ENCODE measurements around the gene RAPGEF1.
"Not testable (repeated sequence)": the region's sequence is repeated elsewhere in the genome, so short reads cannot be mapped to it uniquely, and the experiment has no call there.

The RAPGEF1 gene, protein sequence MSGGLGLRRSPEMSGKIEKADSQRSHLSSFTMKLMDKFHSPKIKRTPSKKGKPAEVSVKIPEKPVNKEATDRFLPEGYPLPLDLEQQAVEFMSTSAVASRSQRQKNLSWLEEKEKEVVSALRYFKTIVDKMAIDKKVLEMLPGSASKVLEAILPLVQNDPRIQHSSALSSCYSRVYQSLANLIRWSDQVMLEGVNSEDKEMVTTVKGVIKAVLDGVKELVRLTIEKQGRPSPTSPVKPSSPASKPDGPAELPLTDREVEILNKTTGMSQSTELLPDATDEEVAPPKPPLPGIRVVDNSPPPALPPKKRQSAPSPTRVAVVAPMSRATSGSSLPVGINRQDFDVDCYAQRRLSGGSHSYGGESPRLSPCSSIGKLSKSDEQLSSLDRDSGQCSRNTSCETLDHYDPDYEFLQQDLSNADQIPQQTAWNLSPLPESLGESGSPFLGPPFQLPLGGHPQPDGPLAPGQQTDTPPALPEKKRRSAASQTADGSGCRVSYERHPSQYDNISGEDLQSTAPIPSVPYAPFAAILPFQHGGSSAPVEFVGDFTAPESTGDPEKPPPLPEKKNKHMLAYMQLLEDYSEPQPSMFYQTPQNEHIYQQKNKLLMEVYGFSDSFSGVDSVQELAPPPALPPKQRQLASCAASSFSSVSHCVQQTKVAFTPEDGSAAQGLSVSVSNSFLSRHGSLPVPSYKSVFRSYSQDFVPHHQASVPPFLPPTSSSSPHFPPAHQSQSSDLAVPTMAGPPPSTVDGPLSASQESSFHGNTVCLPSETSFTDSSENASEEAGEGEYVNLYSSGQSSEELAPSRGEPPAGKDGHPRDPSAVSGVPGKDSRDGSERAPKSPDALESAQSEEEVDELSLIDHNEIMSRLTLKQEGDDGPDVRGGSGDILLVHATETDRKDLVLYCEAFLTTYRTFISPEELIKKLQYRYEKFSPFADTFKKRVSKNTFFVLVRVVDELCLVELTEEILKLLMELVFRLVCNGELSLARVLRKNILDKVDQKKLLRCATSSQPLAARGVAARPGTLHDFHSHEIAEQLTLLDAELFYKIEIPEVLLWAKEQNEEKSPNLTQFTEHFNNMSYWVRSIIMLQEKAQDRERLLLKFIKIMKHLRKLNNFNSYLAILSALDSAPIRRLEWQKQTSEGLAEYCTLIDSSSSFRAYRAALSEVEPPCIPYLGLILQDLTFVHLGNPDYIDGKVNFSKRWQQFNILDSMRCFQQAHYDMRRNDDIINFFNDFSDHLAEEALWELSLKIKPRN (N-terminal part only)

DNA sequence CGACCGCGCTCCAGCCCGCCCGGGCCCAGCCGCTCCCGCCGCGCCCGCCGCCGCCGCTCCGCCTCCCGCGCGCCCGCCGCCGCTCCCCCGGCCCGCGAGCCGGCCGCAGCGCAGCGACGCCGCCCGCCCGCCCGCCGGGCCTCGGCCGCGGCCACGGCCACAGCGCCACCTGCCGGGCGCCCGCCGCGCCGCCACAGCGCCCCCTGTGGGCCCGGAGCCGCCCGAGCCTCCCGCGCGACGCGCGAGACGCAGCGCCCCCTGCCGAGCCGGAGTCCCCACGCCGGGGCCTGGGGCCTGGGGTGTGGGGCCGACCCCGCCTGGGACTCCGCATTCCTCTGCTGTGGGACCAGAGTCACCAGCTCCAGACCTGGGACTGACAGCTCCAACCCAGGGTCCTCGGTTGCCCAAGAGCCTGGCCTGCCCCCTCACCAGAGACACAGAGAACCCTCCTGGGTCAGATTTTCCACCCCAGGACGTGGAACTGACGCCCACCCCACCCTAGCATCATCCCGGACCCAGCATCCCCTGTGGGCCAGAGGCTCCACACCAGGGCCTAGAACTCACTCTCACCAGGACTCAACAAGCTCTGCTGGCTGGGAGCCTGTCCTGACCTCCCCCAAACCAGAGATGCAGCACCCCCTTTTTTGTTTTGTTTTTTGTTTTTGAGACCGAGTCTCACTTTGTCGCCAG is at the start of gene RAPGEF1:
Gene RAPGEF1 (minus strand): TSS at position 118 of the 690 bp plus-strand sequence. CDS start 246 bp downstream, outside the sequence.
- peak; percentile 33 for DNase-seq

DNA sequence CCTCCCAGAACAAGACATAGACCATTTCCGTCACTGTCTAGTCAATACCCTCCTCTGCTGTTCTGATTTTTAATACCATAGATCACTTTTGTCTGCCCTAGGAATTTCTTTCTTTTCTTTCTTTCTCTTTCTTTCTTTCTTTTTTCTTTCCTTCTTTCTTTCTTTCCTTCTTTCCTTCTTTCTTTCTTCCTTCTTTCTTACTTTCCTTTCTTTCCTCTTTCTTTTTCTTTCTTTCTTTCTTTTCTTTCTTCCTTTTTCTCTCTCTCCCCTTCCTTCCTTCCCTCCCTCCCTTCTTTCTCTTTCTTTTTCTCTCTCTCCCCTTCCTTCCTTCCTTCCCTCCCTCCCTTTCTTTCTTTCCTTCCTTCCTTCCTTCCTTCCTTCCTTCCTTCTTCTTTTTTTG is 49.0 kb upstream of the RAPGEF1 start:
- no peak for DNase-seq

DNA sequence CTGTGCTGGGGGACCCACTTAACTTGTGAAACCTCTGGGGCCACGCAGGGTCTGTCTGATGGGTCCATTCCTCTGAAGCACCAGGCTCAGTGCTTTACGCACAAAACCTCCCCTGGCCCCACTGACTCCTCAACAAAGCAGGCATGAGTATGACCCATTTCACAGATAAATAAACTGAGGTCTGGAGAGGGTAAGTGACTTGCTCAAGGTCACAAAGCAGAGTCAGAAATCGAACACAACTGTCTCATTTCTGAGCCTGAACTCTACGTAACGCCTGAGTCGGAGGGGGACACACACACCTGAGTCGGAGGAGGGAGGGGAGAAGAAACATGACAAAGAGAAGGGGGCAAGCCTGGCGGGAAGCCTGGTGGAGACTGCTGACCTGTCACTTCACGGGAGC is 48.0 kb upstream of the RAPGEF1 start:
- no peak for DNase-seq

DNA sequence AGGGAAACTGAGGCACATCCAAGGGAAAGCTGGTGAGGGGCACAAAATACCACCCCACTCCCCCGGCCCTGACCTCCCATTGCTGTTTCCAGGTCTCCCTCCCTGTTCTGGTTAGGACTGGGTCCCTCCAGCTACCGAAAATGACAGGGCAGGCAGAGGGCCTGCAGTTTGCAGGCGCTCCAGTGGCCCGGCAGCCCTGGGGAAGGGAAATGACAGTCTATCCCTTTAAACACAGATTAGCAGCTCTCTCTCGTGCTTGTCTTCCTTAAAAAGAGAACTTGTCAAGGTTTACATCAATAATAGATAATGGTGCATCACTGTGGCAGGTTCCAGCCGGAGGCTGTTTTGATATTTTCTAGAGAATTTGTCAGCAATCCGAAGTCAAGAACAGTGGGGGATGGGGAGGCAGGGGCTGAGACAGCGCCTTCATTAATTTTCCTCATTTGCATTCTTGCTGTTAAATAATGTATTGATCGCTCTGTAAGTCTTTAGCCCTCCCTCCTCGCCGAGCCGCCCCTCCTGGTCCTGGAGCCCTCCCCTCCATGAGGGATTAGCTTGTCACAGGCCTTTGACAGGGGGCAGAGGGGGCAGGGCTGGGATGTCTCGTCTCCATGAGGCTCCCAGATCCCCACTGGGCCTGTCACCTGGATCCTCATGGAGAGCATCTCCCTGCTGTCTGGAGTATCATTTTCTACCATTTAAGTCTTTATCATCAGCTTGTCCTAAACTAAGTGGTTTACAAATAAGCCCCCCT is 45.0 kb upstream of the RAPGEF1 start:
- no peak for DNase-seq

DNA sequence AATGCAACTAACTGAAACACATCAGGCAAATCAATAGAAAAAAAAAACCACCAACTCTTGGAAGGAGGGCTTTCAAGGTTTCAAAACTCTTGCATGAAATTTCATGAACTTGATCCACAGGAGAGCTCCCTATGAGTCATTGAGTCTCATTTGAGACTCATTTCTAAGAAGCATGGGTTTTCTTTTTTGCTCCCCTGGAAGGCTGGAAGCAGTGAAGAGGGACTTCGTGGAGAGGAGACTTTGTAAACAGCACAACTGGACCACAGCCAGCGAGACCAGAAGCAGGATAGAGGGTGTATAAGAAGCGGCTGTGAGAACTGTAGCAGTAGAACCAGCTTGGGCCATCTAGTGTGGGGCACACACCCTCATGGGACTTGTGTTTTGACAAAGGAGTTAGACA is 41.2 kb upstream of the RAPGEF1 start:
- DNase-seq: no peak

DNA sequence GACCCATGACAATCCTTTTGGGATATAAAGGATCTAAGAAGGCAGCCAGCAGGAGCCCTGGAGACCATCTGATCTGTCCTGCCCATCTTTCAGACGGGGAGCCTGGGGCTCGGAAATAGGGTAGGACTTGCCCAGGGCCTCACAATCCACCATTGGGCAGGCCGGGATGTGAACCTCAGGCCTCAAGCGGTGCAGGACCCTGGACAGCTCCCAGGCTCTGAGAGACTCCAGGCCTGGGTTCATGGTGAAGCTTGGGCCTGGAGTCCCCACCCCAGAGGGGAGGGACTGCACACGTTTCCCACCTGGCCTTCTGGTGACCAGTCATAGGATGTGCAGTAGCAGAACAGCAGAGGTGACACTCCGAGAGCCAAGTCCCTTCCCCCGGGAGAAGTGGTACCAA is 36.6 kb upstream of the RAPGEF1 start:
- DNase-seq: no peak

DNA sequence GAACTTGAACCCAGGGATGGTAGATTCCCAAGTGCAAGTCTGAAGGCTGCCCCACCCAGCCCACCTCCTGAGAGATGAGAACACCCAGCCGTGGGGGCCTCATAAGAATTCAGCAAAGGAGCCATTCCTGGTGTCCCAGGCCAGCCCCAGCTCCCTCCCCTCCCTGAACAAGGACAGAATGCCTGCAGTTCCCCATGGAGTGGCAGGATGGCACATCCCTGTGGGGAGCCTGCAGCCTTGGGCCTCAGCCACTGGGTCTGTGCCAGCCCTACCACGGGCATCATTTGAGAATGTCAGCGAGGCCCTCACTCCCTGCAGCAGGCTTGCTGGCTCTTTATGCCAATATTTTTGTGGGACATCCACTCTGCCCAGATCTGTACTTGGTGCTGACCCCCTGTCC is 36.2 kb upstream of the RAPGEF1 start:
- no peak for DNase-seq

DNA sequence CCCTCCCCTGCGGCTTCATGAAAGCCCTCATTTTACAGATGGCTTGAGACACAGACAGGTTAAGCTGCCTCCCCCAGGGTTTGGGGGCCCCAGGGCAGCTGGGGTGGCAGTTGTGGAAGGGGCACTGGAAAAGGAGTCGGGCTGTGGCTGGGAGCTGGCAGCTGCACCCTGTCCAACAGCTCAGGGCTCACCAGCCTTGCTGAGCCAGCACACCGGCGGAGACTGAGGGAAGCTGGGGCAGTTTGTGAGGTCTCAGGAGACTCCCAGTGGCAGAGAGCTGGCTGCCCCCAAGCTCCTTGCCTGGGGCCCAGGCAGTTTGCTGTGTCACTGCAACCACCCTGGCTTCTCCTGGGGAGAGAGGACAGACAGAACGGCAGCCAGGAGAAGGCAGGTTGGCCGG is 34.8 kb upstream of the RAPGEF1 start:
- DNase-seq: no peak

DNA sequence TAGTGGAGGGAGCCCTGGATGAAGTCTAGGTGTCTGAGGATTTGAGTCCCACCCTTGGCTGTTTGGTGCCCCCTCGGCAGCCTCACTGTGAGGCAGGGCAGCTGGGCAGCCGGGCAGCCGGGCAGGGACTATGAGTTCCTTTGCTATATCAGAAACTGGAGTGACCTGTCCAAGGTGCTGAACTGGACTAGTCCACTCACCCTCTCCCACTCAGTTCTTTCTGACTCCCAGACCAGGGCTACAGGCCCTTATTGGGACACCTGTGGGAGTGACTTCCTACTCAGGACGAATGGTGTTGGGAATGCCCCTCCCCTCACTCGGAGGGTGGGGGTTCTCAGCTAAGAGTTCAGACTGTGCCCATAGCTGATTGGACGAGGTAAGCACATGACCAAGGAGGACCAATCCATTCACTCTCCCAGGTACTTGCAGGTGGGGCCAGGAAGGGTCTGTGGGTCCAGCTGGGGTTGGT is 34.1 kb upstream of the RAPGEF1 start:
- peak; percentile 89 for DNase-seq

DNA sequence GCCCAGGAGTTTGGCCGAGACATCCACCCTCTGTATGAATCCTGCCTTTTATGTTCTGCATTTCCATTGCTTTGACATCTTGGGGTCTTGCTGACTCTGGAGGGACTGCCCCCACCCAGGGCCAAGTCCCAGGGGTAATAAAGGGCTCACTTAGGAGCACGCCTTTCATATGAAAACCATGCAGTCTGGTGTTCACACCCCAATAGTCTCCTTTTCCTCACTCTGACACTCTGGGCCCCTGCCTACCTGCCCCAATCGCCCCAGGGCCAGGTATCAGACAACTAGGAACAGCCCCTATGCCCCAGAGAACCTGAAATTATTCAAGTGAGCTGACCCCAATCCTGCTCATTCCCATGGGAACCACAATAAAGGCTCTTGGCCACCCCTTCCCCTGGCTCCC is 33.1 kb upstream of the RAPGEF1 start:
- DNase-seq: no peak

DNA sequence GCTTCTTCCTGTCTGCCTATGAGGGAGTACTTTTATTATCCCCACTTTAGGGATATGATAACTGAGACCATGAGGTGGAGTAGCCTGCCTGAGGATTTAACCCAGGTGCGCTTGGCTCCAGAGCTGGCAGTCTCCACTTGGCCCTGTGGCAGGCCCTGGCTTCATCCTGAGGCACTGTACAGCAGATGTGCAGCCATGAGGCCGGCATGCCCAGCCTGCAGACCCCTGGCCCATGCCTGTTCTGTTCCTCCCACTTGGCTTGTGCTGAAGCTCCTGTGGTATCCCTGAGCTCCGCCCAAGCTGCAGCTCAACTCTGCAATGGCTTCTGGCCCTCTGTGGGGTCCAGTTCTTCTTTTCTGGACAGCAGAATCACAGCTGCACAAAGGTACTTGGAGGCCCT is 31.8 kb upstream of the RAPGEF1 start:
- DNase-seq: no peak

DNA sequence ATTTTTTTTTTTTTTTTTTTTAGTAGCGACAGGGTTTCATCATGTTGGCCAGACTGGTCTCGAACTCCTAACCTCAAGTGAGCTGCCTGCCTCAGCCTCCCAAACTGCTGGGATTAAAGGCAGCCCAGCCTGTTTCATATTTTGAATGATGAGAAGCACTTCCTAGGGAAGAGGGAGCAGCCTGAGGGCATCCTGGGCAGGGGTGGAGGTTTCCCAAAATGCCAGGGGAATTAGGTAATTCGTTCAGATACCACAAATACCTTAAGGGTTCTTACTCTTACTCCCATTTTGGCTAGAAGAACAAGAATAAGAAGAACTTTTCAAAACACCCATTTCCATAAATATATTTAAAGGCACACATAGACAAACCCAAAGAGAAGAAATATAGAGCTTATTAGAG is 29.5 kb upstream of the RAPGEF1 start:
- DNase-seq: no peak

DNA sequence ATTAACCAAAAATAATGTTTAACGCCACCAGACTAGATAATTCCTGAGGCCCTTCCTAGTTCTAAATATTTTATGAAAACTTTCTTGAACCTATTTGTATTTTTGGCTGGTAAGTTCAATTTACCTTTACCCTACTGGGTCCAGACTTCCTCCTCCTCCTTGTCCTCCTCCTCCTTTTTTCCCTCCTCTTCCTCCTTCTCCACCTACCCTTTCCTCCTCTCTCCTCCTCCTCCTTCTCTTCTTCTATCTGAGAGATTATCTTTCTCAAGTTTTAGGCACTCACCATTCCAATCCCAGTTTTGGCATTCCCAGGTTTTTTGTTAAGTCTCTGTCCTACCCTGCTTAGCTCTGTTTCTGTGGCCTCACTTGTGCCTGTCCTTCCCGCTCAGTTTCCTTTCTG is 24.7 kb upstream of the RAPGEF1 start:
- no peak for DNase-seq

DNA sequence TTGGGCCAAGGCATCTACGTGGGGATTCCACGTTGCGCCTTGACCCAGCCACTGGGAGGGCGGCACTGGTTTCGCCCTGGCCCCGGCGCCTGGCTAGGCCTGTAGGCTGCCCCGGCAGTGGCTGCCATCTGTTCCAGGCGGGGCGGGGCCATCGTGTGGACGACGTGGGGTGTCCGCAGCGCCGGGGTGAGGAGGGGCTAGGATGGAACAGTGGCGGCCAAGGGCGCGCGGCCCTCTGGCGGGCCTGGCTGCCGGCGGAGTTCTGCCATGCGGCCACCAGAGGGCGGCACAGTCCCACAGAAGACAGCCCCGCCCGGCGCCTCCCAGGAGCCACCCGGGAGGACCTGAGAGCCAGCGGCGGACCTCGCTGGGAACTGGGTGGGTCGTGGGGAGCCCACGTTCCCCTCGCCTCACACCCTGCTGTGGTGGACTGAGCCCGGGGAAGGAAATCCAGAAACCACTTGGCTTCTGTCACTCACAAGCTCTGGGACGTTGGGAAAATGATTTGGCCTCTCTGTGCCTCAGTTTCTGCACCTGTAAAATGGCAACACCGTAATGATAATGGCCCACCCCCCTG is 22.6 kb upstream of the RAPGEF1 start:
- peak; percentile 74 for DNase-seq

DNA sequence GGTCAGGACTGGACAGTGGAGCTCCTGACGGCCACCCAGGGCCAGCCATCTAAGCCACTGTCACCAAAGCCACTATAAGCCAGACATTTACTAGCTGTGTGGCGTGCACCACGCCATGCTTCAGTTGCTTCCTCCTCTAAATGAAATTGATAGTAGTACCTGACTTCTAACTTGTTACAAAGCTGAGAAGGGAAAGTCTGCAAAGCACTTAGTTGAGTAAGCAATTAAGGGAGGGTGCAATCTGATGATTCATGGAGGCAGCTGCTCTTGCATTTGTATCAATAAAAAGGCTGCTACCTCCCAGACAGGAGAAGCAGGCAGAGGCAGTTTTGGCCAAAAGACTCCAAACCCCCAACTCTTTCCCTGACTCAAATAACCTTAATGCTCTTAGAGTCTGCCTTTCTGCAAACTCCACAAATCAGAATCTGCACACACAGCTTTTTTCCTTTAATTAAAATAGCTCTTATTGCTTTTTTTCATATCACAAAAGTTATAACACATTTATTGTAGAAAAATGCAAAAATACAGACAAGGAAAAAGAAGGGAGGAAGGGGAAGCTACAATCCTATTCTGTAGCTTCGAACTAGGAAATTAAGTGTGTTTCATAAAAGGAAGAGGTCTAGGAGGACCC is 19.3 kb upstream of the RAPGEF1 start:
- DNase-seq: peak; percentile 89

DNA sequence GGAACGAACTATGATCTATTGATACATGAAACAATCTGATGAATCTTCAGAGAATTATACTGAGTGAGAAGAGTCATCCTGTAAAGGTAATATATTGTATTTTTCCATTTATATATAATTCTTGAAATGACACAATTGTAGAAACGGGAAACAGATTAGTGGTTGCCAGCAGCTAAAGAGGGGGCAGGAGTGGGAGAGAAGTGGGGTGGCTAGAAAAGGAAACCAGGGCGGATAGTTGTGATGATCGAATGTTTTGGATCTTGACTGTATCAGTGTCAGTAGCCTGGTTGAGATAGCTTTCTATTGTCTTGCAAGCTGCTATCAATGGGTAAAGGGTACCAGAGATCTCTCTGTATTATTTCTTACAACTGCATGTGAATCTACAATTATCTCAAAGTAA is 17.7 kb upstream of the RAPGEF1 start:
- no peak for DNase-seq

DNA sequence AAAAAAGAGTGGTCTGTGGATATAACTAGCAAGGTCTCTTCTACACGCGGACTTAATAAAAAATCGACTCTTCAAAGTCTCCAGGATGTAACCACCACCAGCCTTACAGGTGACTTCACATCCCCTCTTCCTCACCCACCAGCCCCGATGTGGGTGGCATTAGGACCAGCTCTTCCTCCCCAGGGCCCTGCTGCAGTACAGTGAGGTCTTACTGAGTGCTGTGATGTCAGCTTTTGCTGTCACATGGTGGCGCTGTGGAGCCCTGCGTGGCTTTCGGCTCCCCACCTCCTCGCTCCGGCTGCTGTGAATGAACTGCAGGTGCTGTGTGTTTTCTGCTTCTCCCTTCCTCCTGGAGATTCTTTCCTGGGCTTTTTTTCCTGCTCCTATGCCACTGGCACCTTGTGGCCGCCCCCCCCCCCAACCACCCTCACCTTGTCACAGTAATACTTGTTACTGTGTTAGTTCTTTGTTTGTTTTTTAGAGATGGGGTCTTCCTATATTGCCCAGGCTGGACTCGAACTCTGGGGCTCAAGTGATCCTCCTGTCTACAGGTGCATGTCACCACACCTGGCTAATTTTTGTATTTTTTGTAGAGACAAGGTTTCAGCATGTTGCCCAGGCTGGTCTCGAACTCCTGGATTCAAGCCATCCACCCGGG is 15.8 kb upstream of the RAPGEF1 start:
- peak; percentile 93 for DNase-seq

DNA sequence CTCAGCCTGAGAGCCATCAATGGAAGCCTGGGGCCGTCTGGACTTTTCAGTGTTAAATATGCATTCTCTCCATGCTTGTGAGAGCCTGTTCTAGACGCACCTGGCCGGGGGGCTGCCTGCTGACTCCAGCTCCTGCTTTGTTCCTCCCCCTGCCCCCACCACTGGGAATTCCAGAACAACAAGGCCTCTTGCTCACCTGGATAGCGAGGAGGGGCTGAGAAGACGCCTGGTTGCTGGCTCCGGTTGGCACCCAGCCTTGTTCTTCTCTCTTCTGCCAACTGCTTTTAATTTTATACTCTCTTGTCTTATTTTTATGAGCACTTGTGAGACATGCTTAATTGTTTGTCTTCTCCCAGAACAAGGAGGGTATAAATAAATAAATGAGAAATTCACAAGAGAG is 15.0 kb upstream of the RAPGEF1 start:
- DNase-seq: no peak

DNA sequence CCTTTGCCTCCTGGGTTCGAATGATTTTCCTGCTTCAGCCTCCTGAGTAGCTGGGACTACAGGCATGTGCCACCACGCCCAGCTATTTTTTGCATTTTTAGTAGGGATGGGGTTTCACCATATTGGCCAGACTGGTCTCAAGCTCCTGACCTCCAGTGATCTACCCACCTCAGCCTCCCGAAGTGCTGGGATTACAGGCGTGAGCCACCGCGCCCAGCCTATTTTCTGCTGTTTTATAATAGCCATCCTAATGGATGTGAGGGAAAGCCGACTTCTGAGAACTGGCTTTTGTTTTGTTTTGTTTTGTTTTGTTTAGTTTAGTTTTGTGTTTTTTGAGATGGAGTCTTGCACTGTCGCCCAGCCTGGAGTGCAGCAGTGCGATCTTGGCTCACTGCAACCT is 13.9 kb upstream of the RAPGEF1 start:
- not testable (repeated sequence) for DNase-seq

DNA sequence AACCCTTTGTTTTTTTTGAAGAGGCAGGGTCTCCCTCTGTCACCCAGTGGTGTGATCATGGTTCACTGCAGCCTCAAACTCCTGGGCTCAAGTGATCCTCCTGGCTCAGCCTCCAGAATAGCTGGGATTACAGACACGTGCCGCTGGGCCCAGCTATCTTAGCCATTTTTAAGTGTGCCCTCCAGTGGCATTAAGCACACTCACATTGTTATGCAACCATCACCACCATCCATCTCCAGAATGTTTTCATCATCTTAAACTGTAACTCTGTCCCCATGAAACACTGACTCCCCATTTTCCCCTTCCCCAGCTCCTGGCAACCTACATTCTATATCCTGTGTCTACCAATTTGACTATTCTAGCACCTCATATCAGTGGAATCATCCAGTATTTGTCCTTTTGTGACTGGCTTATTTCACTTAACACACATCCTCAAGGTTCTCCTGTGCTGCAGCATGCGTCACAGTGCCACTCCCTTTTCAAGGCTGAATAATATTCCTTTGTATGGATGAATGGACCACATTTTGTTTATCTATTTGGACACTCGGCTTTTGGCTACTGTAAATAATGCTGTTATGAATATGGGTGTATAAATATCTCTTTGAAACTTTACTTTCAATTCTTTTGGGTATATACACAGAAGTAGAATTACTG is 12.5 kb upstream of the RAPGEF1 start:
- no peak for DNase-seq
